Fibroblast of skin of left biceps (primary cell): Measurements from ENCODE around the gene FA2H.
"Not testable (repeated sequence)": the region's sequence is repeated elsewhere in the genome, so short reads cannot be mapped to it uniquely, and the experiment has no call there.

Experiments
- DNase-seq, 2 experiments: peaks; one replicate each; pipeline ENCODE4 v3.0.0-alpha.2; 2013; ENCODE audit warnings: low read depth in 2 of 2

Gene FA2H

GRCh38 chr16:74682556-74682955, 92.1 kb downstream of the FA2H start:
- DNase-seq, result no peak

- no peak for DNase-seq
These were observed 93.9 kb downstream of the FA2H start for GRCh38 chr16:74680681-74681080.

GRCh38 chr16:74679983-74680382, 94.6 kb downstream of the FA2H start:
- DNase-seq, result no peak

GRCh38 chr16:74677868-74678267, 96.8 kb downstream of the FA2H start:
- no peak for DNase-seq

GRCh38 chr16:74673876-74674275, 100.7 kb downstream of the FA2H start:
- DNase-seq, result no peak

GRCh38 chr16:74668877-74669276, 105.7 kb downstream of the FA2H start:
- not testable (repeated sequence) for DNase-seq

GRCh38 chr16:74667255-74667700, 107.3 kb downstream of the FA2H start:
- DNase-seq, result no peak

GRCh38 chr16:74666425-74667254, 108.0 kb downstream of the FA2H start, which contains the start of gene RFWD3:
Gene RFWD3 (minus strand): TSS chr16:74666877. CDS start chr16:74661449, 5,428 bp downstream.
- DNase-seq, result peak; percentile 97

GRCh38 chr16:74666010-74666421, 108.6 kb downstream of the FA2H start:
- no peak for DNase-seq
